ENCODE data around the gene FAM177A1. TPM values are rescaled to one million over a fixed set of nuclear protein-coding genes. Genes with fewer than 3 reads are reported as not detected.

The FAM177A1 gene
- total and polyA plus RNA-seq, 2 of the 13 experiments (the other 11 are each of a cell fraction or from before 2014, with no cell fraction given): 72.9 to 119 TPM

GRCh38 chr14:35122696-35123387 lies 76.8 kb downstream of the FAM177A1 start (continued):
- TF ChIP-seq BORCS8-MEF2B (CRISPR knock-in tag; IDR thresholded peaks at IDR 0.05) (peak; percentile 49), ZNF354B (CRISPR knock-in tag; IDR thresholded peaks at IDR 0.05) (0 out of 2 replicates have a peak, but pooled peaks have one; percentile 17), ZNF546 (CRISPR knock-in tag; conservative IDR thresholded peaks at IDR 0.05) (no peak), ZNF510 (CRISPR knock-in tag; IDR thresholded peaks at IDR 0.05; ENCODE audit: low read depth) (no peak), ZNF562 (CRISPR knock-in tag; IDR thresholded peaks at IDR 0.05; ENCODE audit: borderline replicate concordance) (no peak), ZNF761 (CRISPR knock-in tag; conservative IDR thresholded peaks at IDR 0.05) (peak; percentile 97), TARDBP (CRISPR knock-in tag; IDR thresholded peaks at IDR 0.05) (no peak; the same call in 1 of the 2 replicates), HMG20A (CRISPR knock-in tag; IDR thresholded peaks at IDR 0.05; ENCODE audit: borderline replicate concordance) (peak; percentile 6; the same call in 1 of the 2 replicates), ZNF589 (CRISPR knock-in tag; conservative IDR thresholded peaks at IDR 0.05) (no peak), TOPORS (CRISPR knock-in tag; IDR thresholded peaks at IDR 0.05) (0 out of 2 replicates have a peak, but pooled peaks have one; percentile 41), JARID2 (CRISPR knock-in tag; IDR thresholded peaks at IDR 0.05; ENCODE audit: insufficient replicate concordance) (no peak), CEBPB (IDR thresholded peaks at IDR 0.05; ENCODE audit: borderline replicate concordance, low read depth, low read length) (no peak), SP1 (IDR thresholded peaks at IDR 0.05) (no peak), SP1 (CRISPR knock-in tag; IDR thresholded peaks at IDR 0.05) (peak; percentile 43), ARHGAP35 (CRISPR knock-in tag; IDR thresholded peaks at IDR 0.05; ENCODE audit: borderline replicate concordance) (no peak), MEIS2 (CRISPR knock-in tag; IDR thresholded peaks at IDR 0.05) (no peak), ZNF580 (CRISPR knock-in tag; IDR thresholded peaks at IDR 0.05; ENCODE audit: borderline replicate concordance, low read depth) (peak; percentile 15; the same call in 1 of the 2 replicates), ZNF776 (CRISPR knock-in tag; IDR thresholded peaks at IDR 0.05) (peak; percentile 95; the same call in 1 of the 2 replicates), ZNF317 (CRISPR knock-in tag; IDR thresholded peaks at IDR 0.05) (peak; percentile 88), ZNF501 (CRISPR knock-in tag; IDR thresholded peaks at IDR 0.05) (peak; percentile 40; the same call in 1 of the 2 replicates), ATF7 (IDR thresholded peaks at IDR 0.05) (no peak), ATF7 (CRISPR knock-in tag; IDR thresholded peaks at IDR 0.05) (peak; percentile 51; the same call in 1 of the 2 replicates), HDAC1 (CRISPR knock-in tag; IDR thresholded peaks at IDR 0.05) (no peak; the same call in none of the 2 replicates), MTA1 (CRISPR knock-in tag; IDR thresholded peaks at IDR 0.05; ENCODE audit: borderline replicate concordance) (0 out of 2 replicates have a peak, but pooled peaks have one; percentile 68), HNRNPH1 (optimal IDR thresholded peaks at IDR 0.05; ENCODE audit: low read depth, low read length) (peak; percentile 26), PPARG (CRISPR knock-in tag; conservative IDR thresholded peaks at IDR 0.05) (0 out of 2 replicates have a peak, but pooled peaks have one; percentile 34), TRIM24 (CRISPR knock-in tag; IDR thresholded peaks at IDR 0.05) (no peak)
- TF ChIP-seq, protein P1, sequence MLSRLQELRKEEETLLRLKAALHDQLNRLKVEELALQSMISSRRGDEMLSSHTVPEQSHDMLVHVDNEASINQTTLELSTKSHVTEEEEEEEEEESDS (CRISPR knock-in tag; IDR thresholded peaks at IDR 0.05; ENCODE audit: borderline replicate concordance): peak; percentile 2; the same call in 1 of the 2 replicates
- TF ChIP-seq, protein P2, sequence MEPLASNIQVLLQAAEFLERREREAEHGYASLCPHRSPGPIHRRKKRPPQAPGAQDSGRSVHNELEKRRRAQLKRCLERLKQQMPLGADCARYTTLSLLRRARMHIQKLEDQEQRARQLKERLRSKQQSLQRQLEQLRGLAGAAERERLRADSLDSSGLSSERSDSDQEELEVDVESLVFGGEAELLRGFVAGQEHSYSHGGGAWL (CRISPR knock-in tag; IDR thresholded peaks at IDR 0.05): peak; percentile 20; the same call in 1 of the 2 replicates
- TF ChIP-seq, protein P3, sequence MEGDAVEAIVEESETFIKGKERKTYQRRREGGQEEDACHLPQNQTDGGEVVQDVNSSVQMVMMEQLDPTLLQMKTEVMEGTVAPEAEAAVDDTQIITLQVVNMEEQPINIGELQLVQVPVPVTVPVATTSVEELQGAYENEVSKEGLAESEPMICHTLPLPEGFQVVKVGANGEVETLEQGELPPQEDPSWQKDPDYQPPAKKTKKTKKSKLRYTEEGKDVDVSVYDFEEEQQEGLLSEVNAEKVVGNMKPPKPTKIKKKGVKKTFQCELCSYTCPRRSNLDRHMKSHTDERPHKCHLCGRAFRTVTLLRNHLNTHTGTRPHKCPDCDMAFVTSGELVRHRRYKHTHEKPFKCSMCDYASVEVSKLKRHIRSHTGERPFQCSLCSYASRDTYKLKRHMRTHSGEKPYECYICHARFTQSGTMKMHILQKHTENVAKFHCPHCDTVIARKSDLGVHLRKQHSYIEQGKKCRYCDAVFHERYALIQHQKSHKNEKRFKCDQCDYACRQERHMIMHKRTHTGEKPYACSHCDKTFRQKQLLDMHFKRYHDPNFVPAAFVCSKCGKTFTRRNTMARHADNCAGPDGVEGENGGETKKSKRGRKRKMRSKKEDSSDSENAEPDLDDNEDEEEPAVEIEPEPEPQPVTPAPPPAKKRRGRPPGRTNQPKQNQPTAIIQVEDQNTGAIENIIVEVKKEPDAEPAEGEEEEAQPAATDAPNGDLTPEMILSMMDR (CRISPR knock-in tag; IDR thresholded peaks at IDR 0.05): 0 out of 2 replicates have a peak, but pooled peaks have one; percentile 12
